Keratinocyte (primary cell): ENCODE results near the gene SUN5.

Source experiments
- EZH2 ChIP-seq: IDR thresholded peaks from one replicate; pipeline ENCODE4 v1.6.1; 2012; ENCODE audit warnings: inconsistent platforms, mild to moderate bottlenecking, low read length, moderate library complexity
- TF ChIP-seq, protein P1 (sequence below), 3 experiments: IDR thresholded peaks in 1 of 3; conservative IDR thresholded peaks in 1 of 3; optimal IDR thresholded peaks in 1 of 3; 2 replicates in 2 of 3; 3 replicates in 1 of 3; pipeline versions ENCODE3 to v1.5.1; 2011; ENCODE audit warnings: low read length in 3 of 3, mild to moderate bottlenecking in 3 of 3, moderate library complexity in 2 of 3, control low read depth in 1 of 3, inconsistent platforms in 1 of 3; ENCODE audit not compliant: insufficient read depth in 2 of 3; ENCODE audit errors: extremely low read depth in 1 of 3

DNA sequence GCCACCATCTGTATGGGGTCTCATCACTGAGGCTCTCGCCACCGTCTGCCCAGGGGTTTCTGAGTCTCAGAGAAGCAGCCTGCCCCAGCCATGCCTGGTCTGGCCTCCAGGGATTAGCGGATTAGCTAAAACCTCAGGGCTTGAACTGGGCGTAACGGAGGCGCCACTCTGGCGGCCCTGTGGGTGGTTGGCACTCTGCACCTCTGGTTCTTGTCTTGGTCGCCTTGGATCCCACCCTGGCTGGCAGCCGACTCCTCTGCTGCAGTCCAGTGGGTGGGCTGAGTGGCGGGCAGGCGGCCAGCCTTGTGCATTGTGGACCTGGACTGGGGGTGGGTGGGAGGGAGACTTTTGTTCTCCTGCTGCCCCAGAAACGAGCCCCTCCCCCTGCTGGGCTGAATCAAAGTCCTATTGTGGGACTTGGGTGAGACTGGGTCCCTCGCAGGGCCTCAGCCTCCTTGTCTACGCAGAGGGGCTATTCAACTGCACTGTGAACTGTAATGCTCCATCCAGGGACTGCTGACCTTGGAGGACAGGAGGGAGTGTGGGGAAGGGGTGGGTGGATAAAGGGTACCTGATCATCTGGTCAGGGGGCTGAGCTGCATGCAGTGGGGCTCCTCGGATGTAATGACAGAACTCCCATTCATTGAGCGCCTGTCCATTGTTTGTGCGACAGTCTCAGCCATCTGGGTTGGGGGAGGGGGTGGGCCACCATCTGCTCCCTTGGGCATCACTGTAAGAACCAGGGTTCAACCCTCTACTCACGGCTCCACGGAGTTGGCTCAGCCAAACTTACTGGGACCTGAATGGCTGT, 23.9 kb downstream of the SUN5 start:
- TF ChIP-seq, protein P1, sequence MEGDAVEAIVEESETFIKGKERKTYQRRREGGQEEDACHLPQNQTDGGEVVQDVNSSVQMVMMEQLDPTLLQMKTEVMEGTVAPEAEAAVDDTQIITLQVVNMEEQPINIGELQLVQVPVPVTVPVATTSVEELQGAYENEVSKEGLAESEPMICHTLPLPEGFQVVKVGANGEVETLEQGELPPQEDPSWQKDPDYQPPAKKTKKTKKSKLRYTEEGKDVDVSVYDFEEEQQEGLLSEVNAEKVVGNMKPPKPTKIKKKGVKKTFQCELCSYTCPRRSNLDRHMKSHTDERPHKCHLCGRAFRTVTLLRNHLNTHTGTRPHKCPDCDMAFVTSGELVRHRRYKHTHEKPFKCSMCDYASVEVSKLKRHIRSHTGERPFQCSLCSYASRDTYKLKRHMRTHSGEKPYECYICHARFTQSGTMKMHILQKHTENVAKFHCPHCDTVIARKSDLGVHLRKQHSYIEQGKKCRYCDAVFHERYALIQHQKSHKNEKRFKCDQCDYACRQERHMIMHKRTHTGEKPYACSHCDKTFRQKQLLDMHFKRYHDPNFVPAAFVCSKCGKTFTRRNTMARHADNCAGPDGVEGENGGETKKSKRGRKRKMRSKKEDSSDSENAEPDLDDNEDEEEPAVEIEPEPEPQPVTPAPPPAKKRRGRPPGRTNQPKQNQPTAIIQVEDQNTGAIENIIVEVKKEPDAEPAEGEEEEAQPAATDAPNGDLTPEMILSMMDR (optimal IDR thresholded peaks at IDR 0.05 in 1 of 3, IDR thresholded peaks at IDR 0.05 in 1 of 3, conservative IDR thresholded peaks at IDR 0.05 in 1 of 3; ENCODE audit: extremely low read depth in 1 of 3, insufficient read depth in 2 of 3, low read length in 3 of 3): no peak
- TF ChIP-seq EZH2: no peak
